Neural cell (in vitro differentiated cells): Measurements from ENCODE around the gene FAM98C.

Experiments
- EZH2 ChIP-seq: fragments of 200-600, 300-800 bp; shearing (Covaris generic), sonication (generic); IDR thresholded peaks from 2 replicates; pipeline ENCODE4 v1.6.1; 2014; ENCODE audit warnings: antibody characterized with exemption, low read length, borderline replicate concordance, mild to moderate bottlenecking; ENCODE audit not compliant: insufficient read depth, poor library complexity, severe bottlenecking
- SMC3 ChIP-seq: fragments of 450-650 bp; conservative IDR thresholded peaks from 2 replicates; pipeline ENCODE4 v1.6.1; 2014; ENCODE audit warnings: antibody characterized with exemption, mild to moderate bottlenecking, moderate library complexity; ENCODE audit not compliant: poor library complexity
- TF ChIP-seq, protein P1 (sequence below): fragments of 450-650 bp; IDR thresholded peaks from 2 replicates; pipeline ENCODE4 v1.5.1; 2014; ENCODE audit warnings: antibody characterized with exemption, mild to moderate bottlenecking, moderate library complexity; ENCODE audit not compliant: poor library complexity, severe bottlenecking

DNA sequence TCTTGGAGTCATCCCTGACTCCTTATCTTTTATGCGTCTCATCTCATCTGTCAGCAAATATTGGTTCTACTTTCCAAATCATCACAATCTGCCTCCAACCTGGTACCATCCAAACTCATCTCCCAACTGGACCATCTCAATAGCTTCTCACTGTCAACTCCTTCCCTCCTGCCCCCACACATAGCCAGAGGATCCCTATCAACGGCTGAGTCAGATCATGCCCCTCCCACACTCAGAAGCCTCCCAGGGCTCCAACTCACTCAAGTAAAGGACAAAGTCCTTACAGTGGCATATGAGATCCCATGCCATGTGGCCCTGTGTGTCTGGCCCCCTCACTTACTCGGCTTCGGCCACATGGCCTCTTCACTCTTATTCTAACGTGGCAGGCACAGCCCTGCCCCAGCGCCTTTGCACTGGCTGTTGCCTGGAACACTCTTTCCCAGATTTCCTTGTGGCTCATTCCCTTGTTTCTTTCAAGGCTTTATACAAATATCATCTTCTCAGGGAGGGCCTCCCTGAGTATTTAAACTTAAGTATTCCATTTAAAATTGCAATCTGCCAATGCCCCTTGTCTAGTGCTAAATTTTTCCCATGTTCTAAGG is 10.1 kb upstream of the FAM98C start:
- no peak for TF ChIP-seq SMC3
- TF ChIP-seq EZH2: no peak
- TF ChIP-seq, protein P1, sequence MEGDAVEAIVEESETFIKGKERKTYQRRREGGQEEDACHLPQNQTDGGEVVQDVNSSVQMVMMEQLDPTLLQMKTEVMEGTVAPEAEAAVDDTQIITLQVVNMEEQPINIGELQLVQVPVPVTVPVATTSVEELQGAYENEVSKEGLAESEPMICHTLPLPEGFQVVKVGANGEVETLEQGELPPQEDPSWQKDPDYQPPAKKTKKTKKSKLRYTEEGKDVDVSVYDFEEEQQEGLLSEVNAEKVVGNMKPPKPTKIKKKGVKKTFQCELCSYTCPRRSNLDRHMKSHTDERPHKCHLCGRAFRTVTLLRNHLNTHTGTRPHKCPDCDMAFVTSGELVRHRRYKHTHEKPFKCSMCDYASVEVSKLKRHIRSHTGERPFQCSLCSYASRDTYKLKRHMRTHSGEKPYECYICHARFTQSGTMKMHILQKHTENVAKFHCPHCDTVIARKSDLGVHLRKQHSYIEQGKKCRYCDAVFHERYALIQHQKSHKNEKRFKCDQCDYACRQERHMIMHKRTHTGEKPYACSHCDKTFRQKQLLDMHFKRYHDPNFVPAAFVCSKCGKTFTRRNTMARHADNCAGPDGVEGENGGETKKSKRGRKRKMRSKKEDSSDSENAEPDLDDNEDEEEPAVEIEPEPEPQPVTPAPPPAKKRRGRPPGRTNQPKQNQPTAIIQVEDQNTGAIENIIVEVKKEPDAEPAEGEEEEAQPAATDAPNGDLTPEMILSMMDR: no peak
